DOHH2 (cell line): ENCODE data around the gene ATP10B.
"Not testable (repeated sequence)": the region's sequence is repeated elsewhere in the genome, so short reads cannot be mapped to it uniquely, and the experiment has no call there.

Source experiments
- CTCF ChIP-seq: fragments of 200-600 bp; sonication (generic); IDR thresholded peaks from one replicate; pipeline ENCODE4 v1.5.1; 2014; ENCODE audit warnings: antibody characterized with exemption, mild to moderate bottlenecking, low read depth, low read length; ENCODE audit not compliant: poor library complexity, severe bottlenecking
- EZH2phosphoT487 ChIP-seq: fragments of 200-600 bp; sonication (generic); IDR thresholded peaks from 2 replicates; pipeline ENCODE4 v1.6.1; 2017; ENCODE audit warnings: borderline replicate concordance, mild to moderate bottlenecking, antibody characterized with exemption, low read length, moderate library complexity, mixed read lengths

- TF ChIP-seq CTCF, EZH2phosphoT487: not testable (repeated sequence)
Measured at GRCh38 chr5:160812996-160813395, 39.0 kb downstream of the ATP10B start.
